ENCODE measurements around the gene BTRC.
A peak's percentile ranks its signal among the peaks of the same experiment; 100 is the strongest.

BTRC gene

GRCh38 chr10:101467286-101467770, 113.4 kb downstream of the BTRC start:
- H3K4me3 ChIP-seq (ENCODE audit: low read depth, low read length): no peak overlapping the region
- TF ChIP-seq, protein P1, sequence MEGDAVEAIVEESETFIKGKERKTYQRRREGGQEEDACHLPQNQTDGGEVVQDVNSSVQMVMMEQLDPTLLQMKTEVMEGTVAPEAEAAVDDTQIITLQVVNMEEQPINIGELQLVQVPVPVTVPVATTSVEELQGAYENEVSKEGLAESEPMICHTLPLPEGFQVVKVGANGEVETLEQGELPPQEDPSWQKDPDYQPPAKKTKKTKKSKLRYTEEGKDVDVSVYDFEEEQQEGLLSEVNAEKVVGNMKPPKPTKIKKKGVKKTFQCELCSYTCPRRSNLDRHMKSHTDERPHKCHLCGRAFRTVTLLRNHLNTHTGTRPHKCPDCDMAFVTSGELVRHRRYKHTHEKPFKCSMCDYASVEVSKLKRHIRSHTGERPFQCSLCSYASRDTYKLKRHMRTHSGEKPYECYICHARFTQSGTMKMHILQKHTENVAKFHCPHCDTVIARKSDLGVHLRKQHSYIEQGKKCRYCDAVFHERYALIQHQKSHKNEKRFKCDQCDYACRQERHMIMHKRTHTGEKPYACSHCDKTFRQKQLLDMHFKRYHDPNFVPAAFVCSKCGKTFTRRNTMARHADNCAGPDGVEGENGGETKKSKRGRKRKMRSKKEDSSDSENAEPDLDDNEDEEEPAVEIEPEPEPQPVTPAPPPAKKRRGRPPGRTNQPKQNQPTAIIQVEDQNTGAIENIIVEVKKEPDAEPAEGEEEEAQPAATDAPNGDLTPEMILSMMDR (conservative IDR thresholded peaks at IDR 0.05; ENCODE audit: low read depth, low read length): peak; percentile 93
- peak; percentile 87 for DNase-seq (ENCODE audit: low read depth)

DNA sequence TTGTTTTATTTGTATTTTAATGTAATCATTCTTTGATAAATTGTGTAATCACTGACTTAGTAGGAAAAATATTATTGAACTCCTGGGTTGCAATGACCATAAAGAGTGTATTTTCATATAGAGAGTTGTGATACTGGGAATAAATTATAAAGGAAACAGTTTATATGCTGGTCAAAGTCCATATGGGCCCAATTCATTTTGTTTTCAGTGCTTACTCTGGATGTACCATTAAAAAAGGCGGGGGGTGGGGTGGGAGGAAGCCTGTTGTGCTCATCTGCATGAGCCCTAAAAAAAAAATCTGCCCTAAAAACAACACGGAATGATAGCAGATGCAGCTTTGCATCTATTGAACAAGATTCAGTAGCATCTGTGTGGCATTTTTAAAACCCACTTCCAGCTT, 114.2 kb downstream of the BTRC start:
- DNase-seq (ENCODE audit: low read depth): no peak

DNA sequence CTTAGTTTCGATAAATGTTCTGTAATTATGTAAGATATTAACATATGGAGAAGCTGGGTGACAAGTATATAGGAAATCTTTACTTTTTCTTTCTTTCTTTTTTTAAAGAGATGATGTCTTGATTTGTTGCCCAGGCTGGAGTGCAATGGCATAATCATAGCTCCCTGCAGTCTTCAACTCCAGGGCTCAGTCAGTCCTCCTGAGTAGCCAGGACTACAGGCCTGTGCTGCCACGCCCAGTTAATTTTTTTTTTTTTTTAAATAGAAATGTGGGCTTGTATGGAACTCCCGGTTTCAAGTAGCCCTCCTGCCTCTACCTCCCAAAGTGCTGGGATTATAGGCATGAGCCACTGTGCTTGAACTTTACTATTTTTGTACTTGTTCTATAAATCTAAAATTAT, 122.4 kb downstream of the BTRC start:
- DNase-seq (ENCODE audit: low read depth): no peak
- H3K4me3 ChIP-seq (ENCODE audit: low read depth, low read length): no peak overlapping the region
- TF ChIP-seq, protein P1 (conservative IDR thresholded peaks at IDR 0.05; ENCODE audit: low read depth, low read length): no peak

More for the DNA sequence above, 114.2 kb downstream of the BTRC start:
- H3K4me3 ChIP-seq (ENCODE audit: low read depth, low read length): no peak overlapping the region
- TF ChIP-seq, protein P1 (conservative IDR thresholded peaks at IDR 0.05; ENCODE audit: low read depth, low read length): no peak

- no peak overlapping the region for H3K4me3 ChIP-seq (ENCODE audit: low read depth, low read length)
- DNase-seq (ENCODE audit: low read depth): no peak
- TF ChIP-seq, protein P1 (conservative IDR thresholded peaks at IDR 0.05; ENCODE audit: low read depth, low read length): no peak
These were observed 125.0 kb downstream of the BTRC start for GRCh38 chr10:101478956-101479355.

DNA sequence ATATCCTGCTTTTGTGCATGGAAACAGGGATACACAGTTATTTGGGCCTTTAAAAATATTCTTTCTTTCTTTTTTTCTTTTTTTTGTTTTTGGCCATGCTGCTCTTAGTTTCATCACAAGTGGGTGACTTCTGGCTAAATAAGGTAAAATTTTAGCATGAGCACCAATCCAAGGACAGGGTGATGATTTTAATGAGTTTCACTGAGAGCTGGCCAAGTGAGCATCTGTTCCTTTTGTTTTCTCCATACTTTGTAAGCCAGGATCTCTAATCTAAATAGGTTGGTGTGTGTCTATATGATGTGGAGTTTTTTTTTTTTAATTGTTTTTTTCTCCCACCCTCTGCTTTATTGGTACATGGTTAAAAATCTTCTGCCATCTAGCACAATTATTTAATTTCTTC, 127.3 kb downstream of the BTRC start:
- H3K4me3 ChIP-seq (ENCODE audit: low read depth, low read length): no peak overlapping the region
- no peak for DNase-seq (ENCODE audit: low read depth)
- TF ChIP-seq, protein P1 (conservative IDR thresholded peaks at IDR 0.05; ENCODE audit: low read depth, low read length): no peak

GRCh38 chr10:101482568-101482967, 128.6 kb downstream of the BTRC start:
- DNase-seq (ENCODE audit: low read depth): no peak
- TF ChIP-seq, protein P1 (conservative IDR thresholded peaks at IDR 0.05; ENCODE audit: low read depth, low read length): no peak
- H3K4me3 ChIP-seq (ENCODE audit: low read depth, low read length): no peak overlapping the region

GRCh38 chr10:101484175-101484745, 130.3 kb downstream of the BTRC start:
- TF ChIP-seq, protein P1 (conservative IDR thresholded peaks at IDR 0.05; ENCODE audit: low read depth, low read length): no peak
- DNase-seq (ENCODE audit: low read depth): no peak
- no peak overlapping the region for H3K4me3 ChIP-seq (ENCODE audit: low read depth, low read length)

All from choroid plexus epithelial cell (primary cell).